ENCODE measurements around the gene APLF.
"Not testable (repeated sequence)": the region's sequence is repeated elsewhere in the genome, so short reads cannot be mapped to it uniquely, and the experiment has no call there.

APLF gene

DNA sequence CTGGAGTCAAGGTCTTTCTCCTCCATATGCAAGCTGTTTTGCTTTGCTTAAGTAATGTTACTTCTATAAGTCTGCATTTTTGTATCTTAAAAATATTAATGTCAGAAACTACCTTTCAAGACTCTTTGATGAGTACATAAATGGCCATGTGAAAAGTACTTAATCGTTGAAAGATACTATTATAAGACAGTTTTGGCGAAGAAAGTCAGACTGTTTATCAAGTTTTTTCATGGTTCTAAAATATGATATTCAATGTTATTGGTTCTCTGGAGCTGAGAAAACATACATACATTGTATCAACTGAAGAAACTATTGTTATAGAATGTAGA is 25.4 kb upstream of the APLF start:
- no peak for DNase-seq (ENCODE audit: low read depth, low spot score)
- Histone ChIP-seq H3K4me3 (ENCODE audit: insufficient read length, low read depth) (no peak overlapping the region), H3K36me3 (ENCODE audit: insufficient read depth, insufficient read length, low read length) (no peaks in the 10 kb centered on the region), H3K27me3 (ENCODE audit: insufficient read depth, insufficient read length) (no peaks in the 10 kb centered on the region), H3K9me3 (ENCODE audit: insufficient read depth, low read length) (no peaks in the 10 kb centered on the region), H3K9ac (ENCODE audit: insufficient read length, low read depth) (no peak overlapping the region), H3K4me1 (ENCODE audit: insufficient read depth, insufficient read length) (no peaks in the 10 kb centered on the region)
- TF ChIP-seq YY1 (IDR thresholded peaks at IDR 0.05; ENCODE audit: insufficient read depth, insufficient read length) = no peak
- TF ChIP-seq SUZ12 (IDR thresholded peaks at IDR 0.05; ENCODE audit: extremely low read depth, insufficient read depth, insufficient read length) = no peak
- TF ChIP-seq ZNF274 (IDR thresholded peaks at IDR 0.05; ENCODE audit: low read depth, low read length) = no peak

DNA sequence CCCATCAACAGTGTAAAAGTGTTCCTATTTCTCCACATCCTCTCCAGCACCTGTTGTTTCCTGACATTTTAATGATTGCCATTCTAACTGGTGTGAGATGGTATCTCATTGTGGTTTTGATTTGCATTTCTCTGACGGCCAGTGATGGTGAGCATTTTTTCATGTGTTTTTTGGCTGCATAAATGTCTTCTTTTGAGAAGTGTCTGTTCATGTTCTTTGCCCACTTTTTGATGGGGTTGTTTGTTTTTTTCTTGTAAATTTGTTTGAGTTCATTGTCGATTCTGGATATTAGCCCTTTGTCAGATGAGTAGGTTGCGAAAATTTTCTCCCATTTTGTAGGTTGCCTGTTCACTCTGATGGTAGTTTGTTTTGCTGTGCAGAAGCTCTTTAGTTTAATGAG is 21.0 kb upstream of the APLF start:
- H3K9ac ChIP-seq (ENCODE audit: insufficient read length, low read depth); H3K36me3 ChIP-seq (ENCODE audit: insufficient read depth, insufficient read length, low read length); H3K4me1 ChIP-seq (ENCODE audit: insufficient read depth, insufficient read length); H3K27me3 ChIP-seq (ENCODE audit: insufficient read depth, insufficient read length); H3K4me3 ChIP-seq (ENCODE audit: insufficient read length, low read depth); DNase-seq (ENCODE audit: low read depth, low spot score); H3K9me3 ChIP-seq (ENCODE audit: insufficient read depth, low read length): not testable (repeated sequence)

DNA sequence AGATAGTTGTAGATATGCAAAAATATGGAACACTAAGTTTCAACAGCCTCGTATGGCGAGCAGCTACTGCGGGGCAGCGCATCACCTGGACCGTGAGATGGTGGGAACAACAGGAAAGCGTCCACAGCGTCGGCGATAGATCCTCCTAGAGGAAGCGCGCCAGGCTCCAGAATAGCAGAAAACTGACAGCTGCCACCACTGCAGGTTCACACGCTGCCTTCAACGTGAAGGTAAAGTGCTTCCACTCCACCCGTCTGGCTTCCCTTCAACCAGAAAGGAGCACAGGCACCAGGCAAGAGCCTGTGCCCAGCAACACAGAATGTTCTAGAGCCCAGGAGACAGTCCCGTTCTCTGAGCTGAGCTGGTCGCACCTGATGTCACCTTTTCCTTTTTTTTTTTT is 20.3 kb upstream of the APLF start:
- H3K9me3 ChIP-seq (ENCODE audit: insufficient read depth, low read length) = no peaks in the 10 kb centered on the region
- H3K27me3 ChIP-seq (ENCODE audit: insufficient read depth, insufficient read length) = no peaks in the 10 kb centered on the region
- no peaks in the 10 kb centered on the region for H3K36me3 ChIP-seq (ENCODE audit: insufficient read depth, insufficient read length, low read length)
- DNase-seq (ENCODE audit: low read depth, low spot score) = no peak
- H3K4me3 ChIP-seq (ENCODE audit: insufficient read length, low read depth) = no peak overlapping the region
- TF ChIP-seq ZNF274 (IDR thresholded peaks at IDR 0.05; ENCODE audit: low read depth, low read length) = no peak
- no peak for TF ChIP-seq YY1 (IDR thresholded peaks at IDR 0.05; ENCODE audit: insufficient read depth, insufficient read length)
- no peak for TF ChIP-seq SUZ12 (IDR thresholded peaks at IDR 0.05; ENCODE audit: extremely low read depth, insufficient read depth, insufficient read length)
- no peaks in the 10 kb centered on the region for H3K4me1 ChIP-seq (ENCODE audit: insufficient read depth, insufficient read length)
- H3K9ac ChIP-seq (ENCODE audit: insufficient read length, low read depth) = no peak overlapping the region

- no peaks in the 10 kb centered on the region for H3K9me3 ChIP-seq (ENCODE audit: insufficient read depth, low read length)
- DNase-seq (ENCODE audit: low read depth, low spot score) = no peak
- no peaks in the 10 kb centered on the region for H3K27me3 ChIP-seq (ENCODE audit: insufficient read depth, insufficient read length)
- no peak overlapping the region for H3K4me3 ChIP-seq (ENCODE audit: insufficient read length, low read depth)
- H3K4me1 ChIP-seq (ENCODE audit: insufficient read depth, insufficient read length) = no peaks in the 10 kb centered on the region
- no peak overlapping the region for H3K9ac ChIP-seq (ENCODE audit: insufficient read length, low read depth)
- H3K36me3 ChIP-seq (ENCODE audit: insufficient read depth, insufficient read length, low read length) = no peaks in the 10 kb centered on the region
- TF ChIP-seq ZNF274 (IDR thresholded peaks at IDR 0.05; ENCODE audit: low read depth, low read length) = no peak
- TF ChIP-seq YY1 (IDR thresholded peaks at IDR 0.05; ENCODE audit: insufficient read depth, insufficient read length) = no peak
- TF ChIP-seq SUZ12 (IDR thresholded peaks at IDR 0.05; ENCODE audit: extremely low read depth, insufficient read depth, insufficient read length) = no peak
Observed at GRCh38 chr2:68448671-68449653, 18.4 kb upstream of the APLF start.

- no peak overlapping the region for H3K9ac ChIP-seq (ENCODE audit: insufficient read length, low read depth)
- no peaks in the 10 kb centered on the region for H3K36me3 ChIP-seq (ENCODE audit: insufficient read depth, insufficient read length, low read length)
- no peak for DNase-seq (ENCODE audit: low read depth, low spot score)
- TF ChIP-seq YY1 (IDR thresholded peaks at IDR 0.05; ENCODE audit: insufficient read depth, insufficient read length) (no peak), ZNF274 (IDR thresholded peaks at IDR 0.05; ENCODE audit: low read depth, low read length) (no peak), SUZ12 (IDR thresholded peaks at IDR 0.05; ENCODE audit: extremely low read depth, insufficient read depth, insufficient read length) (no peak)
- H3K27me3 ChIP-seq (ENCODE audit: insufficient read depth, insufficient read length) = no peaks in the 10 kb centered on the region
- H3K4me1 ChIP-seq (ENCODE audit: insufficient read depth, insufficient read length) = no peaks in the 10 kb centered on the region
- H3K4me3 ChIP-seq (ENCODE audit: insufficient read length, low read depth) = no peak overlapping the region
- no peaks in the 10 kb centered on the region for H3K9me3 ChIP-seq (ENCODE audit: insufficient read depth, low read length)
Observed at GRCh38 chr2:68452158-68452900, 15.1 kb upstream of the APLF start.

- no peaks in the 10 kb centered on the region for H3K4me1 ChIP-seq (ENCODE audit: insufficient read depth, insufficient read length)
- no peak overlapping the region for H3K4me3 ChIP-seq (ENCODE audit: insufficient read length, low read depth)
- TF ChIP-seq SUZ12 (IDR thresholded peaks at IDR 0.05; ENCODE audit: extremely low read depth, insufficient read depth, insufficient read length) (no peak), YY1 (IDR thresholded peaks at IDR 0.05; ENCODE audit: insufficient read depth, insufficient read length) (no peak), ZNF274 (IDR thresholded peaks at IDR 0.05; ENCODE audit: low read depth, low read length) (no peak)
- no peaks in the 10 kb centered on the region for H3K9me3 ChIP-seq (ENCODE audit: insufficient read depth, low read length)
- no peaks in the 10 kb centered on the region for H3K36me3 ChIP-seq (ENCODE audit: insufficient read depth, insufficient read length, low read length)
- DNase-seq (ENCODE audit: low read depth, low spot score) = no peak
- H3K27me3 ChIP-seq (ENCODE audit: insufficient read depth, insufficient read length) = no peaks in the 10 kb centered on the region
- no peak overlapping the region for H3K9ac ChIP-seq (ENCODE audit: insufficient read length, low read depth)
Observed at GRCh38 chr2:68453761-68454360, 13.5 kb upstream of the APLF start.

DNA sequence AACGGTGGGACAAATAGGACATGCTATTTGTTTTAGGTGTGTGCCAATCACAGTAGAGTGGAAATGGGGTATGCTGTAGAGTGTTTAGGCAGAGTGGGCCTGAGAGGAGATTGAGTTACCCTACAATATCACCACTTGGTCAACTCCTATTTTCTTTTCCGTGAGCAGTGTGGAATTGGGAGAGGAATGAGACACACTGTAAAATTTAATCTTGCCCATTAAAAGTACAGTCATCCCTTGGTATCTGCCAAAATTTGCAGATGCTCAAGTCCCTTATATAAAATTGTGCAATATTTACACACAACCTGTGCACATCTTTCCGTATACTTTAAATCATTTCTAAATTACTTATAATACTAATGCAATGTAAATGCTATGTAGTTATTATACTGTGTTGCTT is 12.7 kb upstream of the APLF start:
- no peaks in the 10 kb centered on the region for H3K27me3 ChIP-seq (ENCODE audit: insufficient read depth, insufficient read length)
- H3K4me3 ChIP-seq (ENCODE audit: insufficient read length, low read depth) = no peak overlapping the region
- no peak overlapping the region for H3K9ac ChIP-seq (ENCODE audit: insufficient read length, low read depth)
- H3K36me3 ChIP-seq (ENCODE audit: insufficient read depth, insufficient read length, low read length) = no peaks in the 10 kb centered on the region
- no peak for DNase-seq (ENCODE audit: low read depth, low spot score)
- no peaks in the 10 kb centered on the region for H3K9me3 ChIP-seq (ENCODE audit: insufficient read depth, low read length)
- no peaks in the 10 kb centered on the region for H3K4me1 ChIP-seq (ENCODE audit: insufficient read depth, insufficient read length)
- TF ChIP-seq YY1 (IDR thresholded peaks at IDR 0.05; ENCODE audit: insufficient read depth, insufficient read length) (no peak), ZNF274 (IDR thresholded peaks at IDR 0.05; ENCODE audit: low read depth, low read length) (no peak), SUZ12 (IDR thresholded peaks at IDR 0.05; ENCODE audit: extremely low read depth, insufficient read depth, insufficient read length) (no peak)
